ENCODE results near the gene NFYC. TPM values are rescaled to one million over a fixed set of nuclear protein-coding genes. Genes with fewer than 3 reads are reported as not detected.

The NFYC gene
- total RNA-seq, 4 donors from 2014 or later = 45.3 to 58.6 (median 57.4) TPM

DNA sequence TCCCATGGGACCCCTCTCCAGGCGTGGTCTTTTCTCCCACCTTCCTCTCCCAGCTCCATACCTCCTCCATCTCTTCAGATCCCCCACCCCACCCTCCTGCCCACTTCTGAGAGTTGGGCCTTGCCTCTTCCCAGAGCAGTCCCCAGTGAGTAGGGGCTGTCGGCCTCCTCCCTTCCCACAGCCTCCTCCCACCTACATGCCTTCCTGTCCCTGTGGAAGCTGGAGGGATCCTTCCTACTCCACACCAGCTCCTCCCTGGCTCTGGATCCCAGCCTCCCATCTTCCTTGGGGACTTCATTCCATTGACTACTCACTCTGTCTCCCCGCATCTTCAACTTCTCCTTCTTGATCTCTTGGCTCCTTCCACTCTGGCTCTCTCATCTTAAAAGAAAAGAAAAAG, 116.9 kb downstream of the NFYC start:
- DNase-seq (no peak), ATAC-seq (no peak)
- Histone ChIP-seq H3K36me3 (no peaks in the 10 kb centered on the region), H3K27ac (no peak overlapping the region), H3K9me3 (no peaks in the 10 kb centered on the region), H3K4me1 (peaks cover 10 to 12% of the 10 kb centered on the region in 2 donors), H3K4me3 (no peak overlapping the region), H3K27me3 (no peaks in the 10 kb centered on the region)
- no peak for TF ChIP-seq POLR2A (IDR thresholded peaks at IDR 0.05)
- TF ChIP-seq, protein P1, sequence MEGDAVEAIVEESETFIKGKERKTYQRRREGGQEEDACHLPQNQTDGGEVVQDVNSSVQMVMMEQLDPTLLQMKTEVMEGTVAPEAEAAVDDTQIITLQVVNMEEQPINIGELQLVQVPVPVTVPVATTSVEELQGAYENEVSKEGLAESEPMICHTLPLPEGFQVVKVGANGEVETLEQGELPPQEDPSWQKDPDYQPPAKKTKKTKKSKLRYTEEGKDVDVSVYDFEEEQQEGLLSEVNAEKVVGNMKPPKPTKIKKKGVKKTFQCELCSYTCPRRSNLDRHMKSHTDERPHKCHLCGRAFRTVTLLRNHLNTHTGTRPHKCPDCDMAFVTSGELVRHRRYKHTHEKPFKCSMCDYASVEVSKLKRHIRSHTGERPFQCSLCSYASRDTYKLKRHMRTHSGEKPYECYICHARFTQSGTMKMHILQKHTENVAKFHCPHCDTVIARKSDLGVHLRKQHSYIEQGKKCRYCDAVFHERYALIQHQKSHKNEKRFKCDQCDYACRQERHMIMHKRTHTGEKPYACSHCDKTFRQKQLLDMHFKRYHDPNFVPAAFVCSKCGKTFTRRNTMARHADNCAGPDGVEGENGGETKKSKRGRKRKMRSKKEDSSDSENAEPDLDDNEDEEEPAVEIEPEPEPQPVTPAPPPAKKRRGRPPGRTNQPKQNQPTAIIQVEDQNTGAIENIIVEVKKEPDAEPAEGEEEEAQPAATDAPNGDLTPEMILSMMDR (IDR thresholded peaks at IDR 0.05 in 4 of 5, conservative IDR thresholded peaks at IDR 0.05 in 1 of 5) = no peak
- in situ Hi-C loops (cut with MboI; ENCODE audit: low sequenced_read_pairs in 4 of 4) (no loop called here), intact Hi-C loops (cut with DNase I; ENCODE audit: low total_unique reads) (no loop called here)

- no peak for TF ChIP-seq POLR2A (IDR thresholded peaks at IDR 0.05)
- TF ChIP-seq, protein P1 (IDR thresholded peaks at IDR 0.05 in 4 of 5, conservative IDR thresholded peaks at IDR 0.05 in 1 of 5) = no peak
Measured at GRCh38 chr1:40808909-40809308, 117.4 kb downstream of the NFYC start.

DNA sequence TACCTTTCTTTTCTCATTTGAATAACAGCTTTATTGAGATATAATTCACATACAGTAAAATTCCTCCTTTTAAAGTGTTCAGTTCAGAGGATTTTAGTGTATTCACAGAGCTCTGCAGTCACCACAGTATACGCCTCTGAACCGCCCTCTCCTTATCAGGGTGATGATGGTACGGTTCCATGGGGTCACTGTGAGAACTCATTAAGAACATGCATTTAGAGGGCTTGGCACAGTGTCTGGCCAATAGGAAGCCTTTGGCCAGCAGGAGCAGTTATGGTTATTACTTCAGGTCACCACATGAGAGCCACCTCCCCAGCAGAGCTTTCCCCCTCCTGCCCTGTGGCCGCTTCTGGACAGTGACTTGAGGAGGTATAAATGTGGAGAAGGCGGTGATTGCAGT, 119.4 kb downstream of the NFYC start:
- intact Hi-C loops (cut with DNase I; ENCODE audit: low total_unique reads) (no loop called here), in situ Hi-C loops (cut with MboI; ENCODE audit: low sequenced_read_pairs in 4 of 4) (no loop called here)
- Histone ChIP-seq H3K9me3 (no peaks in the 10 kb centered on the region), H3K4me1 (peaks cover 10 to 12% of the 10 kb centered on the region in 2 donors), H3K4me3 (no peak overlapping the region), H3K27ac (no peak overlapping the region), H3K27me3 (no peaks in the 10 kb centered on the region), H3K36me3 (no peaks in the 10 kb centered on the region)
- DNase-seq (no peak), ATAC-seq (no peak)
- TF ChIP-seq POLR2A (IDR thresholded peaks at IDR 0.05) = no peak
- TF ChIP-seq, protein P1 (IDR thresholded peaks at IDR 0.05 in 4 of 5, conservative IDR thresholded peaks at IDR 0.05 in 1 of 5) = no peak

More at GRCh38 chr1:40808909-40809308, 117.4 kb downstream of the NFYC start:
- H3K4me3 ChIP-seq = no peak overlapping the region
- intact Hi-C loops (cut with DNase I; ENCODE audit: low total_unique reads) = no loop called here
- no peaks in the 10 kb centered on the region for H3K27me3 ChIP-seq
- ATAC-seq (no peak), DNase-seq (no peak)
- H3K9me3 ChIP-seq = no peaks in the 10 kb centered on the region
- peaks cover 10 to 12% of the 10 kb centered on the region in 2 donors for H3K4me1 ChIP-seq
- H3K36me3 ChIP-seq = no peaks in the 10 kb centered on the region
- H3K27ac ChIP-seq = no peak overlapping the region
- in situ Hi-C loops (cut with MboI; ENCODE audit: low sequenced_read_pairs in 4 of 4) = no loop called here

GRCh38 chr1:40815420-40815819, 123.9 kb downstream of the NFYC start:
- intact Hi-C loops (cut with DNase I; ENCODE audit: low total_unique reads) (no loop called here), in situ Hi-C loops (cut with MboI; ENCODE audit: low sequenced_read_pairs in 4 of 4) (no loop called here)
- DNase-seq = no peak
- no peak for ATAC-seq
- peaks cover 0 to 2% of the 10 kb centered on the region in 2 donors for H3K4me1 ChIP-seq
- no peaks in the 10 kb centered on the region for H3K36me3 ChIP-seq
- no peaks in the 10 kb centered on the region for H3K9me3 ChIP-seq
- H3K27ac ChIP-seq = no peak overlapping the region
- H3K27me3 ChIP-seq = no peaks in the 10 kb centered on the region
- H3K4me3 ChIP-seq = no peak overlapping the region
- no peak for TF ChIP-seq POLR2A (IDR thresholded peaks at IDR 0.05)
- TF ChIP-seq, protein P1 (IDR thresholded peaks at IDR 0.05 in 4 of 5, conservative IDR thresholded peaks at IDR 0.05 in 1 of 5) = no peak

DNA sequence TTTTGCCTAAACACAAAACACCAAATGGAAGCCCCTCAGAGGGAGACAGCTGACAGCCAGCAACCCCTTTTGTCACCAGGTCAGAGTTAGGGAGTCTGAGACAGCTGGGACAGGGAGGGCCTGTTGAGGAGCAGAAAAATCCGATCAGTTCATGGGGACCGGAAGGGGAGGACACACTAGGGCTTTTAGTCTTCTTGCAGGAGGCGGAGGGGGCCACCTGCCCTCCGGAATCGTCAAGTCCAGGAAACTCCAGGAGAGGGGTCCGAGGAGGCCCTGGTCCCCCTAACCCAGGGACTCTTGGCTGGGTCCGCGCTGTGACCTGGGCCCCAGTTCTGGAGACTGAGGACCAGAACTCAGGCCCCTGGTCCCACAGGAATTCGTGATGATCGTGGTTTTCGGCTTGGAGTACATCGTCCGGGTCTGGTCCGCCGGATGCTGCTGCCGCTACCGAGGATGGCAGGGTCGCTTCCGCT, 126.3 kb downstream of the NFYC start:
- intact Hi-C loops (cut with DNase I; ENCODE audit: low total_unique reads) (no loop called here), in situ Hi-C loops (cut with MboI; ENCODE audit: low sequenced_read_pairs in 4 of 4) (no loop called here)
- ATAC-seq (no peak), DNase-seq (no peak)
- H3K27ac ChIP-seq = no peak overlapping the region
- H3K4me3 ChIP-seq = peak overlapping the region in 2 of 4 donors; percentile 23 to 31
- no peaks in the 10 kb centered on the region for H3K27me3 ChIP-seq
- no peaks in the 10 kb centered on the region for H3K9me3 ChIP-seq
- no peak for TF ChIP-seq POLR2A (IDR thresholded peaks at IDR 0.05)
- TF ChIP-seq, protein P1 (IDR thresholded peaks at IDR 0.05 in 4 of 5, conservative IDR thresholded peaks at IDR 0.05 in 1 of 5) = no peak
- H3K4me1 ChIP-seq = peaks cover 0 to 10% of the 10 kb centered on the region in 2 donors
- no peaks in the 10 kb centered on the region for H3K36me3 ChIP-seq
